CD4-positive, alpha-beta T cell treated with Interleukin-10 for 1 hour (primary cell): ENCODE results near the gene SIGLEC5.
"Not testable (repeated sequence)": the region's sequence is repeated elsewhere in the genome, so short reads cannot be mapped to it uniquely, and the experiment has no call there.

ENCODE experiments used
- DNase-seq: peaks from one replicate; pipeline ENCODE4 v3.0.0-alpha.2; 2020

SIGLEC5 gene, protein sequence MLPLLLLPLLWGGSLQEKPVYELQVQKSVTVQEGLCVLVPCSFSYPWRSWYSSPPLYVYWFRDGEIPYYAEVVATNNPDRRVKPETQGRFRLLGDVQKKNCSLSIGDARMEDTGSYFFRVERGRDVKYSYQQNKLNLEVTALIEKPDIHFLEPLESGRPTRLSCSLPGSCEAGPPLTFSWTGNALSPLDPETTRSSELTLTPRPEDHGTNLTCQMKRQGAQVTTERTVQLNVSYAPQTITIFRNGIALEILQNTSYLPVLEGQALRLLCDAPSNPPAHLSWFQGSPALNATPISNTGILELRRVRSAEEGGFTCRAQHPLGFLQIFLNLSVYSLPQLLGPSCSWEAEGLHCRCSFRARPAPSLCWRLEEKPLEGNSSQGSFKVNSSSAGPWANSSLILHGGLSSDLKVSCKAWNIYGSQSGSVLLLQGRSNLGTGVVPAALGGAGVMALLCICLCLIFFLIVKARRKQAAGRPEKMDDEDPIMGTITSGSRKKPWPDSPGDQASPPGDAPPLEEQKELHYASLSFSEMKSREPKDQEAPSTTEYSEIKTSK

DNA sequence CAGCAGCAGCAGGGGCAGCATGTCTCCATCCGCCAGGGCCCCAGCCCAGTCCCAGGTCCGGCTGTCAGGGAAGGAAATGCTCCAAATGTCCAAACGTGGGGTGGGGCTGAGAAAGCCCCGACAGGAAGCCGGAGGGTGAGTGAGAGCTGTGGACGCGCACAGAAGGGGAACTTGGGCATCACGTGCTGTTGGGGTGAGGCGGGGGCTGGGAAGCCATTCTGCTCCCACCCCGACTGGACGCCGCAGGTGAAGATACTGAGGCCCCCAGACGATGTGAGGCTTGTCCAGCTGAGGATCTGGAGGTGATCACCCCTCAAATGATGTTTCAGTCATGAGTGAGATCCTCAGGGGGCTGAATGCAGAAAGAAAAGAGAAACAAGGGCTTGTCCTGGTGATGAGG, at the start of gene SIGLEC5:
Gene SIGLEC5 (minus strand): TSS at position 87 of the 400 bp plus-strand sequence. CDS start 66 bp downstream, at position 21.
- not testable (repeated sequence) for DNase-seq

DNA sequence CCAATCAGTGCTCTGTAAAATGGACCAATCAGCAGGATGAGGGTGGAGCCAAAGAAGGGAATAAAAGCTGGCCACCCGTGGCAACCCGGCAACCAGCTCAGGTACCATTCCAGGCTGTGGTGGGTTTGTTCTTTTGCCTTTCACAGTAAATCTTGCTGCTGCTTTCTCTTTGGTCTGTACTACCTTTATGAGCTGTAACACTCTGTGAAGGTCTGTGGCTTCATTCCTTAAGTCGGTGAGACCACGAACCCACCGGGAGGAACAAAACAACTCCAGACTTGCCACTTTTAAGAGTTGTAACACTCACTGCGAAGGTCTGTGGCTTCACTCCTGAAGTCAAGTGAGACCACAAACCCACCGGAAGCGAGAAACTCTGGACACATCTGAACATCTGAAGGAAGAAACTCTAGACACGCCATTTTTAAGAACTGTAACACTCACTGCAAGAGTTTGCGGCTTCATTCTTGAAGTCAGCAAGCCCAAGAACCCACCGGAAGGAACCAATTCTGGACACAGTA, 46.4 kb upstream of the SIGLEC5 start:
- DNase-seq: peak; percentile 41

DNA sequence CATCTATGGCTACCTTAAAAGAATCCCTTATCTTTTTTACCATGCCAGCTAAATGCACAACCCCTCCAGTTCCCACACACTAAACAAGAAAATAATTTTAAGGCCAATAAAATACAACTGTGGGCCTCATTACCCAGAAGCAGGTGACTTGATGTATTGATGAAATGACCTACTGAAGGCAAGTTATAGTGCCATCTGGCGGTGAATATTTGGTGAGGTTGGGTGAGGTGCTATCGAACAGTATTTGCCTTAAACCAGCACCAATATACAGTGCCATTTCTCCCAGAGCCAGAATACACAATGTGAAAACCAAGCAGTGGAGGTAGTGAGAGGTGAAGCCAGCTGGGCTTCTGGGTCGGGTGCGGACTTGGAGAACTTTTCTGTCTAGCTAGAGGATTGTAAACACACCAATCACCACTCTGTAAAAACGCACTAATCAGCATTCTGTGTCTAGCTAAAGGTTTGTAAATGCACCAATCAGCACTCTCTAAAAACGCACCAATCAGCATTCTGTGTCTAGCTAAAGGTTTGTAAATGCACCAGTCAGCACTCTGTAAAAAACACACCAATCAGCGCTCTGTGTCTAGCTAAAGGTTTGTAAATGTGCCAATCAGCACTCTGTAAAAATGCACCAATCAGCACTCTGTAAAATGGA, 45.8 kb upstream of the SIGLEC5 start:
- DNase-seq: peak; percentile 35

DNA sequence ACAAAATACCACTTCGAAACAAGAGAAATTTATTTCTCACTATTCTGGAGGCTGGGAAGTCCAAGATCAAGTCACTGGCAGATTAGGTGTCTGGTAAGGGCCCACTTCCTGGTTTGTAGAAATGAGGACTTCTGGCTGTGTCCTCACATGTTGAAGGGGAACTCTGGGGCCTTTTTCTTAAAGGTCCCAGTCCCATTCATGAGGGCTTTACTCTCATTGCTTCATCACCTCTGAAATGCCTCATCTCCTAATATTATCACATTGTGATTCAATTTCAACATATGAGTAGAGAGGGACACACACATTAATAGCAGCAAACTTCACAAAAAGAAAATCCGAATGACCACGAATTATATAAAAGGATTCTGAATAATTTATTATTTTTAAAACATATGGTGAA, 38.0 kb upstream of the SIGLEC5 start:
- no peak for DNase-seq

DNA sequence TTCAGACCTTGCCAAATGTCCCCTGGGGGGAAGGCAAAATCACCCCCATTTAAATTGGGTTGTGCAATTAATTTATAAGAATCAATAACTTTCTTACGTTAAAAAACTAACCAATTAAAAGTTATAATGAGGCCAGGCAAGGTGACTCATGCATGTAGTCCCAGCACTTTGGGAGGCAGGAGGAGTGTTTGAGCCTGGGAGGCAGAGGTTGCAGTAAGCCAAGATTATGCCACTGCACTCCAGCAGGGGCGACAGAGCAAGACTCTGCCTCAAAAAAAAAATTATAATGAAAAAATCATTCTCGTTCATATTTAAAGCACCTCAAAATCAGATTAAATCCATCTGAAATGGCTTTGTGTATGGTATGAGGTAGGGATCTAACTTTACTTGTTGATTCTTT, 34.8 kb upstream of the SIGLEC5 start:
- no peak for DNase-seq

DNA sequence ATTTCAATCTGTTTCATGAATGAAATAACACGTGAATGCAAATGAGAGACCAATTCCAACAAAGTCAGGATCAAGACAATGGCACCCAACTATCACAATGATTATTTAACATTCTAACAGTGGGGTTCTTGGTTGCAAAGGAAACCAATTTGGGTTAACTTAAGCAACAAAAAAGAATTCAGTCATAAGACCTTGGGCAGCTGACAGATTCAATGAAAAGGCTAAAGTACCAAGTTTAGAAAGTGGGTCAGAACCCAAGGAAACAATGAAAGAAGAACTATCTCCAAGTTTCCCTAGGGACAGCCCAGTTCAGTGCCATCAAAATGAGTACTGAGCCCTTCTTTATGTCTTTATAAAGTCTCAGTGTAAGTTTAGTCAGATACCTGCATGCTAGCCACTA, 33.9 kb upstream of the SIGLEC5 start:
- DNase-seq: no peak

DNA sequence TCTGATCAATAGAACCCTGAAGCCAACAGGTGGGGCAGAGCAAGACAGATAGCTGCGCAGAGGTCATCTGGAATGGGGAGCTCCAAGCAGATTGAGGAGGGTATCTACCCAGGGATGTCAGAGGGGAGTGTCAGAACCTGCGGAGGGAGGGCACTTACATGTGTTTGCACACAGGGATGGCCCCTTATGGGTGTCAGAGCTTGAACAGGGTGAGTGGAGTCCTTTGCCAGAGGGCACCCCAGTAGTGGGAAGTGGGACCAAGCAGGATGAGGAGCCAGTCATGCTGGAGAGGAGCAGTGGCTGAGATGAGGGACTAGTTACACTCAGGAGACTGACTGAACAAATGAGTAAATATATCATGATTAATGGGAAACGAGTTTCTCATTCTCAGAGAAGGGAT, 33.4 kb upstream of the SIGLEC5 start:
- no peak for DNase-seq

DNA sequence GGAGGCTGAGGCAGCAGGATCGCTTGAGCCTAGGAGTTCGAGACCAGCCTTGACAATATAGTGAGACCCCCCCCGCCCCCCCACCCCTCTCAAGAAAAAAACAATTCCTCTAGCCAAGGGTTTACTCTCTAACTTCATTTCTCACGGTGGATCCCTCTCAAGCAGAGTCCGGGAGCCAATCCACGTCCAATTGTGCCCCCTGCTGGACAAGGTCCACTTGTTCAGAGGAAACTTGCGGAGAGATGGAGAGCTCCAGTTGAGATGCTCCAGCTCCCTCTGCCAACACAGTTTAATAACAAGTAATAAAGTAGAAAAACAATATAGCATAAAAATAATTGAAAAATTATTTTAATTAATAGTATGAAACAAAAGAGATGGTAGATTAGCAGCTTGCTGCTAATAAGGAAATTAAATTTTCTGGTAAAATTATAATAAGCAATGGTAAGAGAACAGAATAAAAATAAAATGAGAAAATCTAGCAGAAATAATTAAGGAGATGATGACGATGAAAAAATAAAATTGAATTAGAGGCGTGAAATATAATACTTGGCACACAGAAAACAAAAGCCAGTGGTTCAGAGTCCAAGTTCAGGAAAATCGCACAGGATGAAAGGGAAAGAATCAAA, 30.9 kb upstream of the SIGLEC5 start:
- DNase-seq: peak; percentile 51

DNA sequence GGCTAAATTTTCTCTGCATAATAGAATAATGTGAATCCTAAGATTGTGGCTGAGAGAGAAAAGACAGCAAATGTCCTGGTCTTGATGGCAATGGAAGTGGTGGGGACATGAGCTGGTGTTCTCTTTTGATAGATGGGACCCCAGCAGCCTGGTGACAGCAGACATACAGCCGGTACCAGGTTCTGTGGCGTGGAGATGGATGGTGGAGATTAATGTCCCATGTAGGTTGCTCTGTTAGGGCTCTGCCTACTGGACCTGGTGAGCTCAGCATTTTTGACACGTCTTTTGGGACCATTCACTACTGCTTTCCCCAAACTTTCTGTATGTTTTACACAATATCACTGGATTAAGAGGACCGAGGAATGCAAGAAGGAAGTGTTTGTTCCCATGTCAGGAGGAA, 24.6 kb upstream of the SIGLEC5 start:
- no peak for DNase-seq

DNA sequence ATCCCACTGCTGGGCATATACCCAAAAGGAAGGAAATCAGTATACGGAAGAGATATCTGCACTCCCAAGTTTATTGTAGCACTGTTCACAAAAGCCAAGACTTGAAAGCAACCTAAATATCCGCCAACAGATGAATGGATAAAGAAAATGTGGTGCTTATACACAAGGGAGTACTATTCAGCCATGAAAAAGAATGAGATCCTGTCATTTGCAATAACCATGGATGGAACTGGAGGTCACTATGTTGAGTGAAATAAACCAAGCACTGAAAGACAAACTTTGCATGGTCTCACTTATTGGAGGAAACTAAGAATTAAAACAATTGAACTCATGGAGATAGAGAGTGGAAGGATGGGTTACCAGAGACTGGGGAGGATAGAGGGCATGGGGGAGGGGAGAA, 23.0 kb upstream of the SIGLEC5 start:
- DNase-seq: no peak

DNA sequence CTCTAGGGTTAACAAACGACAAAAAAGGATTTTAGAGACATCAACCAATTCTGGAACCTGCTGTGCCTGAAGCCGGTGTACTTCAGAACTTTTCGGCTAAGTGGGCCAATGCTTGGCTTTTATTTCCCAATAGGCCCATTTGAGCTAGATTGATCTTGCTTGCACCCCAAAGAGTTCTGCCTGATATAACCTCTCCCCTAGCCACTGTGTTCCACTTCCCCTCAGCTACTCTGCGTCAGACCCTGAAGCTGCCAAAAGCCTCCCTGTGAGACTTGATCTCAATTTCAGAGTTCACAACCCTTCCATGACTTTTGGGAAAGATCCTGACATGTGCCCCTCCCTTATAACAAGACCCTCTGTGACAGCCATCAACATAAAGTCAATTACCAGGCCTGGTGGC, 22.1 kb upstream of the SIGLEC5 start:
- no peak for DNase-seq

DNA sequence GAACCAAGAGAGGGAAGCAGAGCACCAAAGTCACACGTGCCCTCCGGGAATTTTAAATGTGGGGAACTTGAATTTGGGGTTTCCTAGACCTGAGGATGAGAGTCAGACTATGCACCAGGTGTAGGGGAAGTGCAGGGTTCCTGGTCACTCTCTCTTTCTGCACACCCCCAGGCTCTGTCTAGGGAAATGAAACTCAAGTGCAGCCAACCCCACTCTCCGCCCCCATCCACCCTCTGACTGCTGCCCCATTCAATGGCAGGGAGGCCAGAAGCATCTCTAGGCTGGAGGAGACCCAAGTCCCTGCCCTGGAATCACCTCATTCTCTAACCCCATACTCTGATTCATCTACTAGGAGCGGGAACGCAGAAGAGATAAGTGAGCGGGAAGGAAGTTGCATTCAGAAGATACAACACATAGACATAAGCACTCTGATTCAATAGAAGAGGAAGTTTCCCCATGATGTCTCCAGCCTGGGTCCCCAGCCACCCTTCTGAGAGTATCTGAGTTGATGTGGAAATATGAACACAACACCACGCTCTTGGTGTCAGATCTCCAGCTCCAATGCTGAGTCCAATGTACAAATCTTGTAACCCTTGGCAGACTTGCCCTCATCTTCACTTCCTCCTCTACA, 21.1 kb upstream of the SIGLEC5 start:
- no peak for DNase-seq

DNA sequence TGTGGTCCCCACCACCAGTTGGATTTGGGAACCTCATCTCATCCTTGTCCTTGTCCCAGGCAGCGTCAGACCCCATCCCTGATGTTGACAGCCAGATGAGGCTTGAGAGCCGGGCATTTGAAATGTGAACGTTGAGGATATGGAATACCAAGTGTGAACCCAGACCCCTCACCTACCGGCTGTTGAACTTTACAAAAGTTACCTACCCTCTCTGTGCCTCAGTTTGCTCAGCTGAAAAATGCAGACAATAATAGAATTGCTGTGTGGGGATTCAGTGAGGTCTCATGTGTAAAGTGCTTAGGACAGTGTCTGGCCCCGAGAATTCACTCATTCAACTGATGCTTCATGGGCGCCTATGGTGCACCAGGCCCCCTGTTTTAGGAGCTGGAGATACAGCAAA, 17.1 kb upstream of the SIGLEC5 start:
- no peak for DNase-seq

DNA sequence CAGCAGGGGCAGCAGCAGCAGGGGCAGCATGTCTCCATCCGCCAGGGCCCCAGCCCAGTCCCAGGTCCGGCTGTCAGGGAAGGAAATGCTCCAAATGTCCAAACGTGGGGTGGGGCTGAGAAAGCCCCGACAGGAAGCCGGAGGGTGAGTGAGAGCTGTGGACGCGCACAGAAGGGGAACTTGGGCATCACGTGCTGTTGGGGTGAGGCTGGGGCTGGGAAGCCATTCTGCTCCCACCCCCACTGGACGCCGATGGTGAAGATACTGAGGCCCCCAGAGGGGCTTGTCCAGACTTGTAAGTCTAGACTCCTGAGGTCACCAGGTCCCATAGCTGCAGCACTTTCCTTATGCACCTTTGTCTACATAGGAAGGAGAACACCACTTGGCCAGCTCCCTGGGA, 16.5 kb upstream of the SIGLEC5 start, which contains the start of gene SIGLEC14:
Gene SIGLEC14 (minus strand): TSS at position 96 of the 400 bp plus-strand sequence. CDS start 66 bp downstream, at position 30.
- not testable (repeated sequence) for DNase-seq

DNA sequence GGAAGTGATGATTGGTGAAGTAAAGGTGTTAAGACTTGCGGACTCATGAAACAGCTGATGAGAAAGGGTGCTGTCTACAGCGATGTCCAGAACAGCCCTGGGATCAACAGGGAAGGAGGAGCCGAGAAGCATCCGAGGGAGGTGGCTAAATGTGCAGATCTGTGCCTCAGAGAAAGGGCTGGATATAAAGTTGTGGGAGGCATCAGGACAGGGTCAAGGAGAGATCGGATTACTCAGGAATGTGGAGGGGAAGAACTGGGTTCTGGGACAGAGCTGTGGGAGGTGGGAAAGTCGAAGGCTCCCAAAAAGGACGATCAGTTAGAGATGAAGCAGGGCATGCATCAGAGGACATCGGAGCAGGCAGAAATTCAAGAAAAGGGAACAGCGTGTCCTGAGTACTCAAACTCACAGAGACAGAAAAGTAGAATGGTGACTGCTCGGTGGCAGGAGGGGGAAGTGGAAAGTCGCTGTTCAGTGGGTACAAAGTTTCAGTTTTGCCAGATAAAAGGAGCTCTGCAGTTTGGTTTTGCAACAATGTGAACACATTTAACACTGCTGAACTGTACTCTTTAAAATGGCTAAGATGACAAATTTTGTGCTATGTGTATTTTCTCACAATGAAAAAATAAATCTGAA, 14.6 kb upstream of the SIGLEC5 start:
- DNase-seq: no peak

DNA sequence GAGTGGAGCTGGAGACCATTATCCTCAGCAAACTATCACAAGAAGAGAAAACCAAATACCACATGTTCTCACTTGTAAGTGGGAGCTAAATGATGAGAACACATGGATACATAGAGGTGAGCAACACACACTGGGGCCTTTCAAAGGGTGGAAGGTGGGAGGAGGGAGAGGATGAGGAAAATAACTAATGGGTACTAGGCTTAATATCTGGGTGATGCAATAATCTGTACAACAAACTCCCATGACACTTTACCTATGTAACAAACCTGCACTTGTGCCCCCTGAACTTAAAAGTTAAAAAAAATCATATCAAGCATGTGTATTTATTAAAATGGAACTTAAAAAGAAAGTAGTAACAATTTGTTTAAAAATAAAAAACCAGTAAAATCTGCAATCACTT, 11.4 kb upstream of the SIGLEC5 start:
- no peak for DNase-seq

DNA sequence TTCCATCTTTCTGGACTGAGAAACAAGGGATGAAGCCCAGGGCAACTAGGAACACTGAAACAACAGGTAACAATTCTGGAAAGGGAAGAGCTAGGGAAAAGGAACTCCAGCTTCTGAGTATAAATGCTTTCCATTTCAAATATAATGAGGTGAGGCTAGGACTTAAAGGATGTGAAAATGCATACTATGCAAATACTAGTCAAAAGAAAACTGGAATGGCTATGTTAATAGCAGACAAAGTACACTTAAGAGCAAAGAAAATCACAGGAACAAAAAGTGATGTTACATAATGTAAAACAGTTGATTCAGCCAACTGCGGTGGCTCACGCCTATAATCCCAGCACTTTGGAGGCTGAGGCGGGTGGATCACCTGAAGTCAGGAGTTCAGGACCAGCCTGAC, 10.2 kb upstream of the SIGLEC5 start:
- DNase-seq: no peak

DNA sequence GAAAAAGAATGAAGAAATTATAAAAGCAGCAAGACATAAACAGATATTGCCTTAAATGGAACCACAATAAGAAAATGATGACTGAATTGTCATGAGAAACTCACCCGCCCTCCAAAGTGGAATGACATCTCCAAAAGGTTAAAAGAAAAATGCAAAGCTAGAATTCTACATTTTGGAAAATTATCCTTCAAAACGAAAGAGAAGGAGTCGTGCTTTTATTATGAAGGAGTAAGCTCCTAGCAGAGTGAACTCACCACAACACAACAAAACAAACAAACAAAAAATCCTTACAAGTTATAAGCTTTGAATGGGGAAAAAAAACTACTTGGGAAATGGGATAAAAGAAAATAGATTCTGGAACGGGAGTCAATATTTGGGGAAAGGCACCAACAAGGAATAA, 9.7 kb upstream of the SIGLEC5 start:
- no peak for DNase-seq

DNA sequence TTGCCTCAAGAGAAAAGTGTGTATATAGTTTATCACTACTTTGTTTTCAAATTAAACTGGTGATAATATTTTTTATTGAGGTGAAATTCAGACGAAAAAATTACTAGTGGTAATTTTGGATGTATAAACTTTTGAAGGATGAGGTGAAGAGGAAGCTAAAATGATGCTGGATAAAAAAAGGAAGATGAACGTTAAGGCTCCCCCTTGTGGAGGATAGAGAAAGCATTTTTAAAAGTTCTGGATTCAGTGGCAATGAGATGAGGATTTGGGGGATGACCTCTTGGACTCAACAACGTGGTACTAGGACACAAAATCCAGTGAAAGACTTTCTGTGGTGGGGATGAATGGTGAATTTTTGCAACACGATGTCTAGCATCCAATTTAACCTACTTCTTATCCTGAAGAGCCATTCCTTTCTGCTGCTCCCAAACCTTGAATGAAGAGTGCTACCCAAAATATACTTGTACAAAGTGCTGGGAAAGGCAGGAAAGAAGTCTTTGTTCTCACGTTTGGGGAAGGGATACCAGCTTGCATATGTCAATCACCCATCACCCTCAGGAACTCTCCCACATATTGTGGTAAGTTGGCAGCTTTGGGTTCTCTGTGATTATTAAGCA, 7.3 kb upstream of the SIGLEC5 start:
- no peak for DNase-seq

DNA sequence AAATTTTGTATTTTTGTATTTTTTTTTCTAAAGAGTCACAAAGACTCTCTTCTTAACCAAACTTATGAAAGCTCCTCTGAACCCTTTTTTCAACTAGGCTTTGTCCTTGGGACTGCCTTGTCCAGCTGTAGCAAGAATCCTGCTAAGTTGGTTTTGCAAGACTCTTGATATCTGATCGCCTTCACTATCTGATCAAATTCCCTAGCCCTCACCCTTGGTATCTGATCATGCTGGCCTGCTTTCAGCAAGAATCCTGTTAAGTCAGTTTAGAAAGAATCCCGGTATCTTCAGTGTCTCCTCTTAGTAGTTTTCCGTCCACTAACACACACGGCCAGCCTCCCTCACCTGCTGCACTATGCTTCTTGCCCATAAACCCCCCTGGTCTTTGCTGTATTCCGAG, 1.9 kb upstream of the SIGLEC5 start:
- no peak for DNase-seq

DNA sequence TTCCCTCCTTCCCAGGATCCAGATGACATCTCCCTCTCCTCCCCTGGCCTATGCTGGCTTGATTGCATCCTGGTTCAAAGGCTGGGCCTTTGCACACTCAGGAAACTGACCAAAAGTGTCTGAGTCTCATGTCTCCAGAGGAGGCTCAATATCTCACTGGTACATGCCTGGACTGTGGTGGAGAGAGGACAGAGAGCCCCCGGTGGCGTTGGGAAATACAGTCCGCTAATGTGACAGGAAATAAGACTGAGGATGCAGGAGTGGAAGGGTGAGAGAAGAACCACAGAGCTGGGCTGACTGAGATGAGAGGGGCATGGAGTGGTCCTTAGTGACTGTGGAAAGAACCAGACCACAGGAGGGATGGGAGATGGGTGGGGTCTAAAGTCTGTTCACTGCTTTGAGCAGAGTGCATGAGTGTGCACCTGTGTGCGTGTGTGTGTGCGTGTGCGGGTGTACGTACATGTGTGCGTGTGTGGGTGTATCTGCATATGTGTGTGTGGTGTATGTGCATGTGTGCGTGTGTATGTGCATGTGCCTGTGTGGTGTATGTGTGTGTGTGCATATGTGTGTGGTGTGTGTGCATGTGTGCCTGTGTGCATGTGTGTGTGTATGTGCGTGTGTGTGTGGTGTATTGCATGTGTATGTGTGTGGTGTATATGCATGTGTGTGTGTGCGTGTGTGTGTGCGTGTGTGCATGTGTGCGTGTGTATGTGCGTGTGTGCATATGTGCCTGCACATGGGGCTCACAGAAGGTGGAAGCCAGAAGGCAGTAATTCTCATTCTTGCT, 1.9 kb downstream of the SIGLEC5 start:
- no peak for DNase-seq
